ENCODE measurements around the gene LIMS2.

DNA sequence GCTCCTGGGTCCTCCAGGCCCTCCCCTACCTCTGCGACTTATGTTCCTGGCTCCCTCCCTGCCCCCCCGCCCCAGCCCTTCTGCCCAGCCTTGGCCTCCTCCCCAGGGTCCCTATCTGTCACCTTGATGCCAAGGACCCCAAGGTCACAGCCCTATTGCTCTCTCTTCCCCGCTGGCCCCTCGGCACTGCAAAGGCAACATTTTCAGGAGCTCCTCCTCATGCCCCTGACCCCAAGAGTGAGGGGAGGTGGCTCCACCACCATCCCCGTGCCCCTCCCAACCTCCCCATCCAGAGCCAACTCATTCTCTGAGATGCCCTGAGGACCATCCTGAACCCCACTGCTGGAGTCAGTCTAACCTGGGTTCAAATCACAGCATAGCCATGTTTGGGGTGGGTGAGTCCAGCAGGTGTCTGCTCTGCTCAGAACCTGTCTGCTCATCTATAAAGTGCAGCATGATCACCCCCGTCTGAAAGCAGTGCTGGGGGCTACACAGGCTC is 11.7 kb downstream of the LIMS2 start:
- TF ChIP-seq CTCF (IDR thresholded peaks at IDR 0.05) (no peak), ZFX (IDR thresholded peaks at IDR 0.05; ENCODE audit: borderline replicate concordance) (no peak)
